ENCODE measurements around the gene AKAP17A. TPM values are rescaled to one million over a fixed set of nuclear protein-coding genes. Genes with fewer than 3 reads are reported as not detected.

AKAP17A gene
- polyA plus RNA-seq, 3 donors: 8.9 to 118 (median 13.6) TPM

DNA sequence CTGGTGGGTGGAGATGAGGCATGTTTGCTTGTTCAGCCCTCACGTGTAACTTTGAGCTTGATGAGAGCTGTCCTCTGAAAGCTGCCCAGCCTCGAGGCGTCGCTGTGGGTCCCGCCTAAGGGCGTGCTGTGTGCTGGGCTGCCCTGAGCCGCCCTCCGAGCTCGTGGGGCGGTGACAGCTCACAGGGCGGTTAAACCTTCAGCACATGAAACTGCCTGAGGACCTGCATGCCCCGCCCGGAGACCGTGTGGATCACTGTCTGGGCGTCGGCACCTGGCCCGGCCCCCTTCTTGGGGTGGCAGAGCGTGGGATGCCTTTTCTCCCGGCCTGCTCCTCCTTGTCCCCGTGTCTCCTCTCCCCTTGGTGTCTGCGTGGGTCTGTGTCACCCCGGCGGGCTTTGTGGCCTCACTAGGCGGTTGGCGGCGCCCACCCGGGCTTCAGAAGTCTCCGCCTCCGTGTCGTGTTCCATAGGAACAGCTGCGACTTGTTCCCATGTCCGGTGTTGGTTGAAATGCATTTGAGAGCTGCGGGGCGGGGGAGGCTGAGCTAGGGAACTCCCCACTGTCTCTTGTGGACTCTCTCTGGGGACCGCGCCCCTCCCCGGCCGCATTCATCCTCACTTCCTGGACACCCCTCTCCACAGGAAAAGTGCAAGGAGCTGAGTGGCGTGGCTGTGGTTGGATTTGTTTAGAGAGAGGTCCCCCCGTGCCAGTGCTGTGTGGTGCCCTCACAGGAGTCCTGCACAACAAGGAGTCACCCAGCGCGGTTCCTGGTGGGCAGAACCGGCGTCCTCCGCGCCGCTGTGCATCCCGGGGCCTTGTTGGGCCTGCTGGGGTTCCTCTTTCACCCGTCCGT is 6.8 kb downstream of the AKAP17A start:
- no peak overlapping the region for H2AFZ ChIP-seq (ENCODE audit: insufficient read depth, low read depth, low read length, poor library complexity, severe bottlenecking)
- peak overlapping the region in 3 of 7 donors; percentile 40 to 61 (median 42) for H3K27ac Mint-ChIP-seq
- peaks cover 9% of the 10 kb centered on the region for H3K4me1 Mint-ChIP-seq
- H3K9ac ChIP-seq (ENCODE audit: insufficient read depth, low read length, poor library complexity, severe bottlenecking): no peak overlapping the region
- peaks cover 55% of the 10 kb centered on the region for H3K79me2 ChIP-seq (ENCODE audit: insufficient read depth, low read length)
- 87% methylated on average over 32 of the region's 50 CpGs for WGBS (ENCODE audit: insufficient coverage)
- no peak overlapping the region for H3K4me2 ChIP-seq (replicated peaks; ENCODE audit: extremely low read depth, low read length, poor library complexity, severe bottlenecking)
- no peak for DNase-seq
- H3K27me3 Mint-ChIP-seq (ENCODE audit: low read depth in 3 of 3): no peaks in the 10 kb centered on the region
- peaks cover 7 to 8% of the 10 kb centered on the region in 2 donors for H3K9me3 ChIP-seq (replicated peaks in 1 of 2; ENCODE audit: control insufficient read depth in 1 of 2, insufficient read depth in 1 of 2, low read length in 2 of 2)
- H3K27me3 ChIP-seq (ENCODE audit: control insufficient read depth in 2 of 2, insufficient read depth in 2 of 2, low read length in 2 of 2): no peaks in the 10 kb centered on the region
- TF ChIP-seq CTCF (IDR thresholded peaks at IDR 0.05): no peak
- intact Hi-C loops (cut with micrococcal nuclease): loop anchor here in 1 of 2 donors (10.0 kb wide), 1 partner anchor 203 kb away; the partner anchor contains the start of gene SLC25A6
- peaks cover 2 to 5% of the 10 kb centered on the region in 2 donors for H3K4me1 ChIP-seq (ENCODE audit: control insufficient read depth in 1 of 2, insufficient read depth in 2 of 2, low read length in 2 of 2)
- peaks cover 88 to 100% of the 10 kb centered on the region in 2 donors for H3K36me3 ChIP-seq (replicated peaks in 1 of 2; ENCODE audit: control insufficient read depth in 1 of 2, insufficient read depth in 2 of 2, low read length in 2 of 2)
- no peak overlapping the region for H3K27ac ChIP-seq (ENCODE audit: low read depth in 1 of 2, low read length in 2 of 2)
- H3K4me3 ChIP-seq (replicated peaks in 1 of 3; ENCODE audit: low read depth in 2 of 3, low read length in 3 of 3): no peak overlapping the region
- peaks cover 97% of the 10 kb centered on the region for H4K20me1 ChIP-seq (ENCODE audit: insufficient read depth, low read length)
- H3K4me3 Mint-ChIP-seq: no peak overlapping the region
- H3K36me3 Mint-ChIP-seq: peaks cover 75 to 97% of the 10 kb centered on the region in 2 donors
- peaks cover 0 to 13% (median 9%) of the 10 kb centered on the region in 7 donors for H3K9me3 Mint-ChIP-seq

DNA sequence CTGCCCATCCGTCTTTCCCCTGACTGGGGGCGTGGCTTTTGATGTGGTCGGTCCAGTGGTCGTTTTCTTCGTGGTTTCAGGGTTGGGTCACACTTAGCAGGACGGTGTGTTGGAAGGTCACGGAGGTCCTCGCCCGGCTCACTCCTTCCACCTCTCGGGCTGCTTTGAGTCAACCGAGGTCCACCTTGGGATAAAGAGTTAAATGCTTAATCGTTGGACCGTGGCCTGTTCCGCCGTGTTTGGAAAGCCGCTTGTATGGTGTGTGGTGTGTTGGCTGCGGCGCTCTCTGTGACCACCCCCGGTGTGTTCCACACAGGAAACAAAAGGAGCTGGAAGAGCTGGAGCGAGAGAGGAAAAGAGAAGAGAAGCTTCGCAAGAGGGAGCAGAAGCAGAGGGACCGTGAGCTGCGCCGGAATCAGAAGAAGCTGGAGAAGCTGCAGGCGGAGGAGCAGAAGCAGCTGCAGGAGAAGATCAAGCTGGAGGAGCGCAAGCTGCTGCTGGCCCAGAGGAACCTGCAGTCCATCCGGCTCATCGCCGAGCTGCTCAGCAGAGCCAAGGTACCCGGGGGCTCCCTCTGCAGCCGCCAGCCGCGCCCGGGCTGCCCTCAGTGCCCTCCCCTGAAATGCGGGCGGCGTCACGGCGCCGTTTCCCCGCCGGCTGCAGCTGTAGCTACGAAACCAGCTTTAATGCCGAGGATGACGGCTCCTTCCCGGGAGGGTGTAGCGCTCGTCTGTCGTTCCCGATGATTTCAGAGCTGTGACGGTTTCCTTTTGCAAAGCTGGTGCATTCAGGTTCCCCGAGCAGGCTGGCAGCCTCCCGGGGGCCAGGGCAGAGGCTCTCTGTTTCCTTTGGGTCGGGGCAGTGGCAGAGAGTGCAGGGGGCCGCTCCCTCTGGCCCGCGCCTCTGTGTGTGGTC is 7.7 kb downstream of the AKAP17A start:
- TF ChIP-seq CTCF (IDR thresholded peaks at IDR 0.05): no peak
- Mint-ChIP-seq H3K27me3 (ENCODE audit: low read depth in 3 of 3) (no peaks in the 10 kb centered on the region), H3K9me3 (peaks cover 0 to 13% (median 9%) of the 10 kb centered on the region in 7 donors), H3K27ac (peak overlapping the region in 4 of 7 donors; percentile 37 to 61 (median 44)), H3K4me3 (no peak overlapping the region), H3K36me3 (peaks cover 69 to 92% of the 10 kb centered on the region in 2 donors), H3K4me1 (peaks cover 4% of the 10 kb centered on the region)
- H3K27ac ChIP-seq (ENCODE audit: low read depth in 1 of 2, low read length in 2 of 2): no peak overlapping the region
- H3K9ac ChIP-seq (ENCODE audit: insufficient read depth, low read length, poor library complexity, severe bottlenecking): no peak overlapping the region
- peaks cover 7 to 8% of the 10 kb centered on the region in 2 donors for H3K9me3 ChIP-seq (replicated peaks in 1 of 2; ENCODE audit: control insufficient read depth in 1 of 2, insufficient read depth in 1 of 2, low read length in 2 of 2)
- peaks cover 92% of the 10 kb centered on the region for H4K20me1 ChIP-seq (ENCODE audit: insufficient read depth, low read length)
- no peaks in the 10 kb centered on the region for H3K4me1 ChIP-seq (ENCODE audit: control insufficient read depth in 1 of 2, insufficient read depth in 2 of 2, low read length in 2 of 2)
- 87% methylated on average over 50 of the region's 57 CpGs for WGBS (ENCODE audit: insufficient coverage)
- DNase-seq: no peak
- peaks cover 46% of the 10 kb centered on the region for H3K79me2 ChIP-seq (ENCODE audit: insufficient read depth, low read length)
- intact Hi-C loops (cut with micrococcal nuclease): loop anchor here in 1 of 2 donors (10.0 kb wide), 1 partner anchor 204 kb away; the partner anchor contains the start of gene SLC25A6
- no peak overlapping the region for H3K4me2 ChIP-seq (replicated peaks; ENCODE audit: extremely low read depth, low read length, poor library complexity, severe bottlenecking)
- no peaks in the 10 kb centered on the region for H3K27me3 ChIP-seq (ENCODE audit: control insufficient read depth in 2 of 2, insufficient read depth in 2 of 2, low read length in 2 of 2)
- no peak overlapping the region for H2AFZ ChIP-seq (ENCODE audit: insufficient read depth, low read depth, low read length, poor library complexity, severe bottlenecking)
- H3K4me3 ChIP-seq (replicated peaks in 1 of 3; ENCODE audit: low read depth in 2 of 3, low read length in 3 of 3): no peak overlapping the region
- peaks cover 82 to 99% of the 10 kb centered on the region in 2 donors for H3K36me3 ChIP-seq (replicated peaks in 1 of 2; ENCODE audit: control insufficient read depth in 1 of 2, insufficient read depth in 2 of 2, low read length in 2 of 2)

Measured in CD14-positive monocyte (primary cell).